Inflammatory macrophage (primary cell): Measurements from ENCODE around the gene BTBD6.

Source experiments
- DNase-seq, 2 donors: peaks; one replicate each; pipeline ENCODE4 v3.0.0-alpha.2; 2020 to 2022

BTBD6 gene

DNA sequence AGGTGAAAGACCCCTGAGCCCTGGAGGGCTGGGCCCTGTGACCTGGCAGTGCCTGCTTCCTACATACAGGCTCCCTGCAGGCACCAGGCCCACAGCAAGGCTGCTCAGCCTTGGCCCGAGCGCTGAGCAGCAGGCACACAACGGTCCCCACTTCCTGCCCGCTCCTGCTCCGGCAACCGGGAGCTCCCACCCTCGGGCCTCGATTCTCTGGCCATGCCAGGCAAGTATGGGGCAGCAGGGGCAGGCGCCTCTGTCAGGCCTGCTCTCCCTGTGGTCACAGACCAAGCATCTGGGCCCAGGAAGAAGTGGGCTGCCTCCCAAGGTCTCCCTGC, 36.6 kb upstream of the BTBD6 start:
- no peak for DNase-seq

DNA sequence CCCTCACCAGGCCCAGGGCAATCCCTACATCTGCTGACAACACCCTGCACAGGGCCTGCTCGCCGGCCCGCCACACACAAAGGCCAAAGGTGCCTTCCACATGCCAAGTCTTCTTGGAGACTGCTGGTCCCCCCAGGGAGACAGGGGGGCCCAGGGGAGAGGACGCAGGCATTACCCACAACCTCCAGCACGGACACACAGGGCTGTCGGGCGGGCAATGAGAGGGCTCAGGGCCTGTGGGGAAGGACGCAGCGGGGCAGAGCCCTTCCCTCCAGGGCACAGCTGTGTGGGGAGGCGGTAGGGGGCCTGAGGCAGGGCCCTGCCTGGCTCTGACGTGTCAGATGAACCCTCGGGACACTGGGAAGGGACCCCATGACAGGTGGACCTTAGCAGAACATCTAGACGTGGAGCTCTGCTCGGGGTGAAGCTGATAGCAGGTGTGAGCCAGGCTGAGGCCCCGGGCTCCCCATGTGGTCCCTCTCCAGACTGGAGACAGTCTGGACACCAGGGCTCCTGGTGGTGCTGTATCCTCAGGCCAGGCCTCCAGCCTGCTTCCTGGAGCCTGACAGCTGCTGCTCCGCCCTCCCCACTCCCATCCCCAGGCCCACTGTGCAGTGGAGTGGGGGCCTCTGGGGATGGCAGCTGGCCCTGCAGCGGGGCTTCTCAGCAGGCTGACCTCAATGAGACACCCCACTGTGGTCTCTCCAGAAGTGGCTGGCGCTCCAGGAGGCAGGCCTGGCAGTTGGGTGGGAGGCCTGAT, 35.6 kb upstream of the BTBD6 start:
- DNase-seq, result no peak

DNA sequence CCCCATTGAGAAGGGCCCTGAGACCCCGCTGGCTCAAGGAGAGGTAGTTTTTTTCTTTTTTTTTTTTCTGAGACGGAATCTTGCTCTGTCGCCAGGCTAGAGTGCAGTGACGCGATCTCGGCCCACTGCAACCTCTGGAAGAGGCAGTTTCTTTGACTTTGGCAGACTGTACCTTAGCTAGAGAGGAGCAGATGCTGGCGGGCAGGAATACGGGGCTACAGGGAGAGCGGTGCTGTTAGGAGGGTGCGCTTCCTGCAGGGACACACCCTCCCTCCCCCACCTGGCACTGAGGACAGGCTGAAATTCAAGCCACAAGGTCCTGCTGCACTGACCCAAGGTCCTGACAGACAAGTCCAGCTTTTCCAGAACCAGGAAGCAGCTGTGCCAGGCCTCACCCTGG, 35.0 kb upstream of the BTBD6 start:
- DNase-seq, result no peak

DNA sequence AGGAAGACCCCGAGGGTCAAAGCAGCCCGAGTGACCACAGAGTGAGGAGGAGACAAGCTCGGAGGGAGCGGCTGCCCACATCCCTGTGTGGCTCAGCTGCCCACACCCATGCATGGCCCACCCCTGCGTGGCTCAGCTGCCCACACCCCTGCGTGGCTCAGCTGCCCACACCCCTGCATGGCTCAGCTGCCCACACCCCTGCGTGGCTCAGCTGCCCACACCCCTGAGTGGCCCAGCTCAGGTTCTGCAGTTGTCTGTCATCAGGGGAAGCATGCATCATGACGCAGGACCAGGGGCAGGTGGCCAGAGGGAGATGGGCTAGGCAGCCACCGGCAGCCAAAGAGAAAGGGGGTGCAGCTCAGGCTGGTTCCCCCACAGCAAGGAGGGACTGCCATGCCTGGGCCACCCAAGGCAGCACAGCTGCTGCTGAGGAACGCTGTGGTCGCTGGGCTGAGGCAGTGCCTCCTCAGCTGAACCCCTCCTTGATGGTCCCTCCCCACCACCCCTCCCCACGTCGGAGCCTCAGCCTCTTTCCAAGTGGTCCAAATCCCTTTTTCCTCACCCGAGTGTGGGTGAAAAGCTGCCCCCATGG, 33.9 kb upstream of the BTBD6 start:
- DNase-seq, result no peak

GRCh38 chr14:105215602-105216001, 32.7 kb upstream of the BTBD6 start:
- no peak for DNase-seq

- no peak for DNase-seq
These were observed 31.7 kb upstream of the BTBD6 start for GRCh38 chr14:105216490-105217247.

GRCh38 chr14:105217774-105218173, 30.6 kb upstream of the BTBD6 start:
- DNase-seq, result no peak

DNA sequence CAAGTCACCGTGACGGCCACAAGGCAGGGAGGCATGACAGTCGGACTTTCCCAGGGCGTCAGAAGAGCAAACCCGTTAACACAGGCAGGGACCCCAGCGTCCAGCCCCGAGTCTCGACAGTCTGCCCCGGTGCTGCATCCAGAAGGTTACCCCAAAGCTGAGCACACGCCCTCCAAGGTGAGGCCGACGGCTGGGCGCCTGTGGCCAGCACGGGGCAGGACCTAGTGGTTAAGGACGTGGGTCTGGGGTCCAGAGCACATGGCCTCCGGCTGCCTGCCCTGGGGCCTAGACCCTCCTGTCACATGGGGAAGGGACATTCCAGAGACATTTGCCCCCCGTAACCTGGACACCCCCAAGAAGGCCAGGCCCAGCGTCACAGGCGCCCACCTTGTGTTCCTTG, 29.7 kb upstream of the BTBD6 start:
- no peak for DNase-seq

DNA sequence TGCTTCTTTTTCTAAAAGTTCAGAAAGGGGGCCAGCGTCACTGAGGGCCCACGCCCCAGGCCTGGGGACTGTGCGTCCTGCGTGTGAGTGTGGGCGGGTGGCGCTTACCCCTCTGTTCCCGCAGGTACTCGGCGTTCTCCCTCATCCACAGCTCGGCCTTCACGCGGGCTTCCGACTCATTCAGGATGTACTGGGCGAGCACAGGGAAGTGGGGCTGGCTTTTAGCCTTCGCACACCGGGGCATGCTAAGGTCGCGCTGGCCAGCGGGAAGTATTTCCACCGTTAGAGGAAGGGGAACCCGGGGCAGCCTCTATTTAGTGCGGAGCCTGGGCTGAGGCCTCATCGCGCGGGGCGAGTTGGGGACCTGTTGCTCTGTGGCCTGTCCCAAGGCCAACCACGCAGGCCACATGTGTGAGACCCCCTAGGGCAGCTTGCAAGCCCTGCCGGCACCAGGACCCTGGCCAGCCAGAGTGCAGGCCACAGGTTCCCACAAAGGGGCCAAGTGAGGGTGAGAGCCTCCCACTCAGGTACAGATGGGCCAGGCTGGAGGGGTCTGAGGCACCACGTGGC, 29.2 kb upstream of the BTBD6 start:
- no peak for DNase-seq

GRCh38 chr14:105219753-105220152, 28.6 kb upstream of the BTBD6 start:
- no peak for DNase-seq

DNA sequence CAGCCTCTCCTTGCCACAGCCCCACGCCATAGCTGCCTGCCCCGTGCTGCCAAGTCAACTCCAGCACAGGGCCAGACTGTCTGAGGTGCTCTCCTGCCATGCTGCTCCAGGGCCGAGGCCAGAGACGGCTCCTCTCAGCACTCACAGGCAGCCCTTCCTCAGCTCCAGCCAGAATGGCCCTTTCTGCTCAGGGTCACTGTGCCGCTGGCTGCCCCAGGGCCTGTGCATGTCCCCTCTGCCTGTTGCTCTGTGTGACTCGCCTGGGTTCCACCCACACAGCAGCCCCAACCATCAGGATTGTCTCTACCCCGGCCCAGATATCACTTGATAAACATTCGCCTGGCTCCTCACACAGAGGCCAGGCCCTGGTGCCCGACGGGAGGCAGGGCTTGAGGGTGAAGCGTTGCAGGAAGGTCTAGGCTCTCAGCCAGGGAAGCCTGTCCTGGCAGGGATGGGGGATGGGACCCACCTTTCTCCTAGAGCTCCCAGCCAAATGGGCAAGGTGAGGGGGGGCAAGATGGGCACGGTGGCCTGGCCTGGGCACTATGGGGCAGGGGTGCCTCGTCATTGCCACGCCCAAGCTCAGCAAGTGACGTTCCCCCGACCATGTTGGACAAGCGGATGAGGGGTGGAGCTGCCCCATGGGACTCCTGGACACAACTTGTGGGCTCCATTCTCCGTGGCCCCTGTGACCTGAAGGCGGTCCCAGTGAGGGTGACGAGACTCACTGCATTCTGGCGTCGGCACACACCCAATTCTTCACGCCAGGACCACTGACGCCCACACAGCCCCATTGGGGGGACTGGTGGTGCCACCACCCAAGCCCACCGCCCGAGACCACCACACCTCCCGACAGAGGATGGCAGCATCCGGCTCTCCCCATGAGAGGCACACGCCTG, 27.4 kb upstream of the BTBD6 start:
- DNase-seq, result no peak

DNA sequence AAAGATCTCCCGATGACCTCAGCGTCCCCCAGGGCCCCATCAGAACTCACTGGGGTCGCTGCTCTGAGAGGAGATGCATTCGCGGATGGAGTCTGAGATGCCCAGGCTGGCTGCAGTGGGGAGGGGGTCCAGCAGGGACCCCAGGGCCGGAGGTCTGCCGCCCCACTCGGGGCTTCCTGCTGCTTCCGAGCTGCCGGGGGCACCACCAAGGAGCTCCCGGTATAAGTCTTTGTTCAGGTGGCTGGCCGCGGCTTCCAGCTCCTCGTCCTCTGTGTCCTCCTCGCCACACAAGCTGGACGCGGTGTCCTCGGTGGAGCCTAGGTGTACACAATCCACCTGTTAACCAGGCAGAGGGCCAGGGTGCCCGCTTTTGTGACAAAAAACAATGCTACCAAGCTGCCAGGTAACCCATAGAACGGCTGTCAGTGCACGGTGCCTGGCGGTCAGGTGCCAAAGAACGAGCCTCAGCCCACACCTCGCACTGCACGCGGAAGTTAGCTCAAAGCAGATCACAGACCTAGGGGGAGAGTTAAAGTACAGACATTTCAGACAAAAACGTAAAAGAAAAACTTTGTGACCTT, 26.6 kb upstream of the BTBD6 start:
- DNase-seq, result no peak

DNA sequence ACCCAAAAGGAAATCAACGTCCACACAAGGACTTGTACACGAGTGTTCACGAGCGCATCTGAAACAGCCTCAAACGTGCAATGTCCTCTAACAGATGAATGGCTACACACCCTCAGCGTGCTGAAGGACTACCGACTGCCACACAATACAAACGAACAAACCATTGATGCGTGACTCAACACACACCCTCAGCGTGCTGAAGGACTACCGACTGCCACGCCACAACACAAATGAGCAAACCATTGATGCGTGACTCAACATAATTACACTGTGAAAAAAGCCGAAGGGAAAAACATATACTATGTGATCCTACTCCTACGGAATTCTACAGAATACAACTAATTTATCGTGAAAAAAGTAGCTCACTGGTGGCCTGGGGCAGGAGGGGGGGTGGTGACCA, 25.1 kb upstream of the BTBD6 start:
- DNase-seq, result no peak

DNA sequence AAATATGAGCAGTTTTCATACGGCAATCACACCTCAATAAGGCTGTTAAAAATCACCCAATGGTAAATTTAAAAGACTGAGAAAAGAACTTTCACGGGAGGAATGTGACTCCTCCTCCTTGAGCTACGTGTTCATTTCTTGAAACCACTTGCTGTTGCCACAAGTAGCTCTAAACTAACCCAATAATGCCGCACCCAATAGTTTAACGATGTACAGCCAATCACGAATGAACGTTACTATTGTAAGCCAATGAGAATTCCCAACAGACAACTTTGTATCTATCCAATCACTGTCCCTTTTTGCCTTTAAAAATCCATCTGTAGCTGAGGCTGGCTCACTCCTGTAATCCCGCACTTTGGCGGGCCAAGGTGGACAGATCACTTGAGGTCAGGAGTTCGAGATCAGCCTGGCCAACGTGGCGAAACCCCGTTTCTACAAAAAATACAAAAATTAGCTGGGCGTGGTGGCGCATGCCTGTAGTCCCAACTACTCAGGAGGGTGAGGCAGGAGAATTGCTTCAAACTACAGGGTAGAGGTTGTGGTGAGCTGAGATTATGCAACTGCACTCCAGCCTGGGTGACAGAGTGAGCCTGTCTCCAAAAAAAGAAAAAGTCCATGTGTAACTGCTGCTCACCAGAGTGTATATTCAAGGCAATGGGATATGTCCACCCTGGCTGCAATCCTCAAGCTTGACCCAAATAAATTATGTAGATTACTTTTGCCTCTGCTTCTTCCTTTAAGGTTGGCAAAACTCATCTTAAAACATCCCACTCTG, 24.4 kb upstream of the BTBD6 start:
- DNase-seq, result no peak

- DNase-seq, result no peak
These were observed 23.3 kb upstream of the BTBD6 start for GRCh38 chr14:105224845-105225570.

GRCh38 chr14:105226198-105226597, 22.1 kb upstream of the BTBD6 start:
- DNase-seq, result no peak

DNA sequence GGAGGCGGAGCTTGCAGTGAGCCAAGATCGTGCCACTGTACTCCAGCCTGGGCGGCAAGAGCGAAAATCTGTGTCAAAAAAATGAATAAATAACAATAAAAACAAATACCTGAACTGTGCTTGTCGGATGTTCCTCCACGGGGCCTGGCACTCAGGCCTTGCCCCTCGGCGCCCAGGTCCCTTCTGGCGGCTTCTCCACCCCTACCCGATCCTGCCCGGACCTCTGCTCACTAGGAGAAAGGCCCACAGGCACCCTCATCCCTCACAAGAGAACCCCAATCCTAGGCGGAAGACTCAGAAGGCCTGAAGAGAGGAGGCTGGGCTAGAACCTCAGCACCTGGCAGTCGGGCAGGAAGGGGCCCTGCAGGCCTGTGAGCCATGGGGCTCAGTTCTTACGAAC, 21.0 kb upstream of the BTBD6 start:
- DNase-seq, result no peak

DNA sequence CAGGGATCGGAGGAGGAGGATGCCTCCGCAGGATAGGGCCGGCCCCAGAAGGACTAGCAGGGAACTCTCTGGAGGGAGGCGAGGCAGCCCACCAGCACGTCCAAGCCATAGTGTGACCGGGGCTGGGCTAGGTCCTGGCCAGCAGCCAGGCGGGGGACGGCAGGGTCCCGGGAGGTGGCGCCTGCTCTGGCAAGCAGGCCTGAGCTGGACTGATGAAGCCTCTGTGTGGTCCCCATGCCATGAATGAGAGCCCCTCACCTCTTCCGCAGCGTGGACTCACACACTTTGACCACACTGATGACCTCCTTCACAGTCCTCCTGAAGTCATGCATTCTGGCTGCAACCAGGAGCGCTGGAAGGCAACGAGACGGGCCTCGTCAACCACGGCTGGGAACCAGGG, 19.8 kb upstream of the BTBD6 start:
- no peak for DNase-seq

GRCh38 chr14:105229099-105229655, 19.2 kb upstream of the BTBD6 start:
- DNase-seq, result no peak

GRCh38 chr14:105240811-105241576, 7.3 kb upstream of the BTBD6 start:
- DNase-seq, result no peak
